ENCODE data around the gene WIPF3.

The WIPF3 gene

DNA sequence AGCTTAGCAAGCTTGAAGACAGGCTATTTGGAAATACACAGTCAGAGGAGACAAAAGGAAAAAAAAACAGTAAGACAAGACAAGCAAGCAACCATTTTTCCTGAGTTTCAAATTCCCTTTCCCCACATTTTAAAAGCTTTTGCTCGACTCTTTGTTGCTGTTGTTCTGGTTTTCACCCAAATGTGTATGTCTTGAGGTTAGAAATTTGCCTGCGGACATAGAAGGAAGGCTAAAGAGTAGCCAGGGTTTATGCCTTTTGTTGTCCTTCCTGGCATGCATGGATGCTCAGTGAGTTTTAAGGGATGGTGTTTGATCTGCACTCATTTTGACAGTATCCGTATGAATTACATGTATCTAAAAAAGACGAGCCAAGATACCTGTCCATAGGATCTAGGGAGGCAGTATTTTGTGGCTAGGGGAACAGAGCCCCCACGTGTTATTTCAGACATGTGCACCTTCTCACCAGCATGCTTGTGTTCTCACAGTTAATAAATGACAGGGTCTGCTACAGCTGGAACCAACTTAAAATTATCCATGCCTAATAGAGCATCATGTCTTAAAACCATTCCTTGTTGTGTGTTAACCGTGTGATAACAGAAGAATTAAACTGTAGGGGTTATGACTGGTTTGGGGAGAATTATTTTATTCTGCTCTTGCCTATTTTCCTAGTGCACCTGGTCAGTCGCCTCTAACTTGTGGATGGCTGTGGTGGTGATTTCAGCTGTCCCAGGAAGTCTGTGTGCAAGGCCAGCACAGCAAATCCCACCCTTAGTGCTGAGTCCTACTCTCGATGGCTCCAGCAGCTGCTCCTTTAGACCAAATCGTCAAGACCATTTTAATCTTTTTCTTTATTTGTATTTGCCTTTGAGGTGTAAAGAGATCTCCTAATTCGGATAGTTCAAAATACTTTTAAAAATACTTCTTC, 9.1 kb downstream of the WIPF3 start:
- no peak overlapping the region for H3K4me3 ChIP-seq (ENCODE audit: low read depth, low read length)
- DNase-seq (ENCODE audit: low read depth): no peak
- TF ChIP-seq CTCF (IDR thresholded peaks at IDR 0.05; ENCODE audit: low read depth, low read length, missing control alignments): no peak

DNA sequence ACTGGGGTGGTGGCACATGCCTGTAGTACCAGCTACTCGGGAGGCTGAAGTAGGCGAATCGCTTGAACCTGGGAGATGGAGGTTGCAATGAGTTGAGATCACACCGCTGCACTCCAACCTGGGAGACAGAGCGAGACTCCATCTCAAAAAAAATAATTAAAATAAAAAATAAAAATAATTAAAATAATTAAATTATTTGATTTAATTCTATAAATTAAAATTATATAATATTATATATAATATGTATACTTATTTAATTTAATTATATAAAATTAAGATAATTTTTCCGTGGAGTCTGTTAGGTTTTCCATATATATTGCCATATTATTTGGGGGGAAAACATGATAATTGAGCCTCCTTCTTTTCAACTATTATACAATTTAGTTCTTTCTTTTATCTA, 12.0 kb downstream of the WIPF3 start:
- no peak overlapping the region for H3K4me3 ChIP-seq (ENCODE audit: low read depth, low read length)
- no peak for DNase-seq (ENCODE audit: low read depth)
- no peak for TF ChIP-seq CTCF (IDR thresholded peaks at IDR 0.05; ENCODE audit: low read depth, low read length, missing control alignments)

DNA sequence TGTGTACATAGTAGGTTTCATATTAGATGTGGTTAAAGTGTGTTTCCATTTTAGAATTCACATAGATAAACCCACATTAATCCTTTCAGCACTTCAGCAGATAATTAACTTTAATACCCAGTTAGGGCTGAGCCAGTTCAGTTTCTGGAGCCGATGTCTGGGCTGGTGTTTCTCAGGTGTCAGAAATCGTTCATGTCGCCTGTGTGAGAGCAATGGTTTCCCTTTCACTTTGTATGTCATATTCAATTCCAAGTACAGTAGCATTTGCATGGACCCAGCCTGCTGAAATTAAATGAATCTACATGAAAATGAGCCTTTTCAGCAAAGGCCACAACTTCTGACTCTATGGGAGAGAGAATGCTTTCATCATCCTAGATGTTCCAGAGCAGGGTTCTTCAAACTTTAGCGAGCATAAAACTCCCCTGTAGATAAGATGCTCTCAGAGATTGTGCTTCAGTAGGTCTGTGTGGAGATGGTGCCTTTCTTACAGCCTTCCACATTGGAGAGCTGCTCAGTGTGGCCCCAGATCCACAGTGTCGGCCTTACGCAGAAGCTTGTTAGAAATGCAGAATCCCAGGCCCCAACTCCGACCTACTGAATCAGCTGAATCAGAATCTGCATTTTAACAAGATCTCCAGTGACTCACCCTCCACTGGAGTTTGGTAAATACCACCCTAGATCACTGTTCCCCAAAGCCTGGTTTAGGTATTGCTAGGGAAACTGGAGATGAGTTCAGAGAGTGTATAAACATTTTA, 19.6 kb downstream of the WIPF3 start:
- TF ChIP-seq CTCF (IDR thresholded peaks at IDR 0.05; ENCODE audit: low read depth, low read length, missing control alignments): no peak
- no peak overlapping the region; the same call in 1 of the 2 replicates for H3K4me3 ChIP-seq (ENCODE audit: low read depth, low read length)
- DNase-seq (ENCODE audit: low read depth): peak; percentile 18

DNA sequence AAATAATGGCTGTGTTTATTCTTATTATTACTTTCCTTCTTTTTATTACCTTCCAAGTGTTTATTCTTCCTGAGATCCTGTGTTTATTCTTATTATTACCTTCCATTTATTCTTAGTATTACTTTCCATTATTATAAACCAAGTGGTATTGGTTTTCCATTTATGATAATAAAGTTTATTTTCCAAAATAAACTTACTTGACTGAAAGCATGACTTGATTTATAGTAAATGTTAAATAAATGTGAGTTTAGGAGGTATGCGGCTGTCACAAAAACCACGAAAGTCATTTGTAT, 20.2 kb downstream of the WIPF3 start:
- no peak overlapping the region for H3K4me3 ChIP-seq (ENCODE audit: low read depth, low read length)
- no peak for DNase-seq (ENCODE audit: low read depth)
- no peak for TF ChIP-seq CTCF (IDR thresholded peaks at IDR 0.05; ENCODE audit: low read depth, low read length, missing control alignments)

- TF ChIP-seq CTCF (IDR thresholded peaks at IDR 0.05; ENCODE audit: low read depth, low read length, missing control alignments): no peak
- H3K4me3 ChIP-seq (ENCODE audit: low read depth, low read length): no peak overlapping the region
- DNase-seq (ENCODE audit: low read depth): no peak
Measured at GRCh38 chr7:29826904-29827303, 20.6 kb downstream of the WIPF3 start.

- no peak overlapping the region for H3K4me3 ChIP-seq (ENCODE audit: low read depth, low read length)
- TF ChIP-seq CTCF (IDR thresholded peaks at IDR 0.05; ENCODE audit: low read depth, low read length, missing control alignments): no peak
- DNase-seq (ENCODE audit: low read depth): no peak
Measured at GRCh38 chr7:29831705-29832104, 25.4 kb downstream of the WIPF3 start.

All from GM12864 (cell line).